Astrocyte of the cerebellum (primary cell): Measurements from ENCODE around the gene RNPS1.

ENCODE experiments used
- DNase-seq: peaks from one replicate; pipeline ENCODE4 v3.0.0-alpha.2; 2011; ENCODE audit warnings: low read depth
- H3K4me3 ChIP-seq: 2 replicates; pipeline ENCODE4 v1.5.1; 2011; ENCODE audit warnings: mild to moderate bottlenecking, low read depth, low read length, moderate library complexity
- in situ Hi-C: cut with HindIII; loops from 2 replicates; pipeline ENCODE4 v1.10.0; 2017; ENCODE audit warnings: low sequenced_read_pairs
- TF ChIP-seq, protein P1 (sequence below): IDR thresholded peaks from 2 replicates; pipeline ENCODE4 v1.5.1; 2012; ENCODE audit warnings: low read length, low read depth, moderate library complexity, mild to moderate bottlenecking; ENCODE audit errors: missing control alignments

Gene RNPS1

DNA sequence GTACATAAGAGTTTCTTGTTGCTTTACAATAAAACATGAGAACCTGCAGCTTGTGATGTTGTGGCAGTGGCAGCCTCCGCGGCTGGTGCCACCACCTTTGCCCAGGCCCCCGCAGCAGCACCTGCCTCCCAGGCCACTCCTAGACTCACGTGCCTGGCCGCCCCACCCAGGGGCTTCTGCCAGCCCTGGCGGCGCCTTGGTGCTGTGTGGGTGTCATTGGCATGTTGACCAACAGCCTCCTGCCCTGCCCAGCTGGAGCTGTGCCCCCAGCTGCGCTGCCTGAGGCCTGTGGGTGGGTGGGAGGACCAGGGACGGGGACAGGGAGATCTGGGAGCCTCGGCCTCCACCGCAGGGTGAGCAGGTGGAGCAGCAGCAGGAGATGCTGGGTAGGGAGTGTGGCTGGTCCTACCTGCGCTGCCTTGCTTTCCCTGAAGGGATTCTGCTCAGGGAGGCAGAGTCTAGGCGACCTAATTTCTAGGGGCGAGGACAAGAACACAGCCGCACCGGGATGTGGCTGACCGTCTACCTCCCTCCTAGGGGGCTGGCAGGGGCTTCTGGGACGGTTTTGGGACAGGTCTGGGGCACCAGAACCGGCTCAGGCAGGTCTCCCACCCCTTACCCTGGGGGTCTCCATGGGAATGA is 32.1 kb downstream of the RNPS1 start:
- TF ChIP-seq, protein P1, sequence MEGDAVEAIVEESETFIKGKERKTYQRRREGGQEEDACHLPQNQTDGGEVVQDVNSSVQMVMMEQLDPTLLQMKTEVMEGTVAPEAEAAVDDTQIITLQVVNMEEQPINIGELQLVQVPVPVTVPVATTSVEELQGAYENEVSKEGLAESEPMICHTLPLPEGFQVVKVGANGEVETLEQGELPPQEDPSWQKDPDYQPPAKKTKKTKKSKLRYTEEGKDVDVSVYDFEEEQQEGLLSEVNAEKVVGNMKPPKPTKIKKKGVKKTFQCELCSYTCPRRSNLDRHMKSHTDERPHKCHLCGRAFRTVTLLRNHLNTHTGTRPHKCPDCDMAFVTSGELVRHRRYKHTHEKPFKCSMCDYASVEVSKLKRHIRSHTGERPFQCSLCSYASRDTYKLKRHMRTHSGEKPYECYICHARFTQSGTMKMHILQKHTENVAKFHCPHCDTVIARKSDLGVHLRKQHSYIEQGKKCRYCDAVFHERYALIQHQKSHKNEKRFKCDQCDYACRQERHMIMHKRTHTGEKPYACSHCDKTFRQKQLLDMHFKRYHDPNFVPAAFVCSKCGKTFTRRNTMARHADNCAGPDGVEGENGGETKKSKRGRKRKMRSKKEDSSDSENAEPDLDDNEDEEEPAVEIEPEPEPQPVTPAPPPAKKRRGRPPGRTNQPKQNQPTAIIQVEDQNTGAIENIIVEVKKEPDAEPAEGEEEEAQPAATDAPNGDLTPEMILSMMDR: no peak
- no peak overlapping the region for H3K4me3 ChIP-seq
- in situ Hi-C loops: no loop called here
- DNase-seq: no peak

DNA sequence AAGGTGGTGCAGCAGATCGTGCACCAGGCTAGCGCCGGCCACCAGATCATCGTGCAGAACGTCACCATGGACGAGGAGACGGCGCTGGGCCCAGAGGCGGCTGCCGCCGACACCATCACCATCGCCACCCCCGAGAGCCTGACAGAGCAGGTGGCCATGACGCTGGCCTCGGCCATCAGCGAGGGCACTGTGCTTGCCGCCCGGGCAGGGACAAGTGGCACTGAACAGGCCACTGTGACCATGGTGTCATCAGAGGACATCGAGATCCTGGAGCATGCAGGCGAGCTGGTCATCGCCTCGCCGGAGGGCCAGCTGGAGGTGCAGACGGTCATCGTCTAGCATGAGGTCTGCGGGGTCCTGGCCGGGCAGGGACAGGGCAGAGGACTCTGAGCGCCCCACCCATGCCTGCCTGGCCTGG is 32.7 kb downstream of the RNPS1 start:
- no peak for DNase-seq
- TF ChIP-seq, protein P1: no peak
- no peak overlapping the region for H3K4me3 ChIP-seq
- in situ Hi-C loops: no loop called here

- in situ Hi-C loops: no loop called here
- H3K4me3 ChIP-seq: no peak overlapping the region
- no peak for DNase-seq
- TF ChIP-seq, protein P1: no peak
Measured at GRCh38 chr16:2234813-2235170, 33.1 kb downstream of the RNPS1 start.

DNA sequence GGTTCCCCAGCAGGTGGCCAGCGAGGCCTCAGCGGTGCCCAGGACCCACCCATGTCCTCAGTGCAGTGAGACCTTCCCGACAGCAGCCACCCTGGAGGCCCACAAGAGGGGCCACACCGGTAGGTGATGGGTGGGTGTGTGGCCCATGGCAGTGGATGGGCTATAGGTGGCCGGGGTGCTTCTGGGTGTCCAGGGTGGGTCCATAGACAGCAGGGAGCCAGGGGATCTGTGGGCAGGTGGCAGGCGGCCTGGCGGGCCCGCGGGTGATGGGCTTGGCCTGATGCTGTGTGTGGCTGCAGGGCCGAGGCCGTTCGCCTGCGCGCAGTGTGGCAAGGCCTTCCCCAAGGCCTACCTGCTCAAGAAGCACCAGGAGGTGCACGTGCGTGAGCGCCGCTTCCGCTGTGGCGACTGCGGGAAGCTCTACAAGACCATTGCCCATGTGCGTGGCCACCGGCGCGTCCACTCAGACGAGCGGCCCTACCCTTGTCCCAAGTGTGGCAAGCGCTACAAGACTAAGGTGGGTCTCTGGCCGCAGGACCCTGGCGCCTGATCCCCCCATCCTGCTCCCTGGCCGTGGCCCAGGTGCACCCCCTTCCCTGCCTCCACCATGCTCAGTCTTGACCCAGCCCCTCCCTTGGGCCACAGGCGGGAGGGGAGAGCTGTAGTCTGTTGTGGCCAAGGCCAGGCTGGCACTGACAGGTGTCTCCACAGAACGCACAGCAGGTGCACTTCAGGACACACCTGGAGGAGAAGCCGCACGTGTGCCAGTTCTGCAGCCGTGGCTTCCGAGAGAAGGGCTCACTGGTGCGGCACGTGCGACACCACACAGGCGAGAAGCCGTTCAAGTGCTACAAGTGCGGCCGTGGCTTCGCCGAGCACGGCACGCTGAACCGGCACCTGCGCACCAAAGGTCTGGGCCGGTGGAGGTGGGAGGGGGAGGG is 33.8 kb downstream of the RNPS1 start:
- H3K4me3 ChIP-seq: no peak overlapping the region
- in situ Hi-C loops: no loop called here
- no peak for DNase-seq
- TF ChIP-seq, protein P1: no peak

DNA sequence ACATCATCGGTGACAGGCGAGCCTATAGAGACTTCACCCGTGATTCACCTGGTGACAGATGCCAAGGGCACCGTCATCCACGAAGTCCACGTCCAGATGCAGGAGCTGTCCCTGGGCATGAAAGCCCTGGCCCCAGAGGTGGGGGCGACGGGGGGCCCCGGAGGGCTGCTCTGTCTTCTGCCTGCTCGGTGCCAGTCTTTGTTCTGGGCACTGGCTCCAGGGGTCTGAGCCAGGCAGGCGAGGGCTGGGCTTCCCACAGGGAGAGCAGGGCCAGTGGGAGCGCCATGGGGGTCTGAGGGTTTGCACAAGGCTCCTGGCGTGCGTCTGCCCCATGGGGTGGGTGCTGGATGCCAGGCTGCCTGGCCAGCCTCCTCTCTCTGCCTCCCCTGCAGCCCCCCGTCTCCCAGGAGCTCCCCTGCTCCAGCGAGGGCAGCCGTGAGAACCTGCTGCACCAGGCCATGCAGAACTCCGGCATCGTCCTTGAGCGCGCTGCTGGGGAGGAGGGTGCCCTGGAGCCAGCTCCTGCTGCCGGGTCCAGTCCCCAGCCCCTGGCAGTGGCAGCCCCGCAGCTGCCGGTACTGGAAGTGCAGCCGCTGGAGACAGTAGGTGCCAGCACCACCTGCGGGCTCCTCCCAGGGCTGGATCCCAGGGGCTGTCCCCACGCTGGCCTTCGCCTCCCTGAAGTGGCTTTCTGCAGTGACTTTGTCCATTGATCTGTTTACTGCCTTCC is 34.7 kb downstream of the RNPS1 start:
- TF ChIP-seq, protein P1: no peak
- no peak for DNase-seq
- no peak overlapping the region for H3K4me3 ChIP-seq
- in situ Hi-C loops: no loop called here
